BLaER1 (cell line): ENCODE results near the gene SRRM4.
"Not testable (repeated sequence)": the region's sequence is repeated elsewhere in the genome, so short reads cannot be mapped to it uniquely, and the experiment has no call there.

Source experiments
- H3K27ac ChIP-seq: shearing (Covaris generic); formaldehyde crosslinking; 2 replicates; pipeline ENCODE4 v1.8.1; 2022
- H3K27me3 ChIP-seq: shearing (Covaris generic); formaldehyde crosslinking; 2 replicates; pipeline ENCODE4 v1.8.1; 2022
- H3K36me3 ChIP-seq: shearing (Covaris generic); formaldehyde crosslinking; 2 replicates; pipeline ENCODE4 v1.8.1; 2022
- H3K4me1 ChIP-seq: shearing (Covaris generic); formaldehyde crosslinking; 2 replicates; pipeline ENCODE4 v1.8.1; 2022
- H3K4me2 ChIP-seq: shearing (Covaris generic); formaldehyde crosslinking; 2 replicates; pipeline ENCODE4 v1.8.1; 2022
- H3K4me3 ChIP-seq: shearing (Covaris generic); formaldehyde crosslinking; 2 replicates; pipeline ENCODE4 v1.8.1; 2022
- H3K9ac ChIP-seq: shearing (Covaris generic); formaldehyde crosslinking; 2 replicates; pipeline ENCODE4 v1.8.1; 2022
- H3K9me3 ChIP-seq: shearing (Covaris generic); formaldehyde crosslinking; 2 replicates; pipeline ENCODE4 v1.8.1; 2022
- H4K20me1 ChIP-seq: shearing (Covaris generic); formaldehyde crosslinking; 2 replicates; pipeline ENCODE4 v1.8.1; 2022
- Cebpa-rat ChIP-seq: shearing (Covaris generic); IDR thresholded peaks from 2 replicates; pipeline ENCODE4 v1.8.1; 2022

SRRM4 gene

GRCh38 chr12:119024356-119024755 is 43.0 kb downstream of the SRRM4 start:
- Histone ChIP-seq H4K20me1 (no peaks in the 10 kb centered on the region), H3K9ac (no peak overlapping the region), H3K27ac (no peak overlapping the region), H3K36me3 (no peaks in the 10 kb centered on the region), H3K27me3 (no peaks in the 10 kb centered on the region), H3K4me1 (no peaks in the 10 kb centered on the region), H3K4me3 (no peak overlapping the region), H3K4me2 (no peak overlapping the region), H3K9me3 (no peaks in the 10 kb centered on the region)
- TF ChIP-seq Cebpa-rat = no peak

DNA sequence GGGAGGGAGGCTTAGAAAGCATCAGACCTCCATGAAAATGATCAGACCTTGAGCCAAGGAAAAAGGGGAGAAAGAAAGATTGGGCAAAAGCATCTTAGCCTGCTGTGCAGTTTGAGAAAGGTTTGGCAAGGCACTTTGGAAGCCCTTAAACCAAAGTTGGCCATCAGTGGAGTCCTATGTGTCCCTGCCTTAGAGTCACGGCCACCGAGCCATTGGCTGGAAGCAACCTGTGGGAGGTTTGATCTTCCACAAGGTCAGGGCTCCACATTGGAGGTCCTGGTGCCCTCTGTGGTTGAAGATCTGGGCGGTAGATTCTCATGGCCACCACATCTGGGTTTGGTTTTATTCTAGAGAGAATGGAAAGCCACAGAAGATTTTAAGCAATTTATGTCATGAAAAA is 44.4 kb downstream of the SRRM4 start:
- Histone ChIP-seq H3K9me3 (no peaks in the 10 kb centered on the region), H3K27me3 (no peaks in the 10 kb centered on the region), H3K4me1 (no peaks in the 10 kb centered on the region), H3K36me3 (no peaks in the 10 kb centered on the region), H4K20me1 (no peaks in the 10 kb centered on the region), H3K4me3 (no peak overlapping the region), H3K4me2 (no peak overlapping the region), H3K9ac (no peak overlapping the region), H3K27ac (no peak overlapping the region)
- no peak for TF ChIP-seq Cebpa-rat

GRCh38 chr12:119033332-119033731 is 52.0 kb downstream of the SRRM4 start:
- H3K27ac ChIP-seq, H3K27me3 ChIP-seq, H3K4me1 ChIP-seq, H3K9ac ChIP-seq, H3K36me3 ChIP-seq, H4K20me1 ChIP-seq, H3K4me3 ChIP-seq, H3K9me3 ChIP-seq, H3K4me2 ChIP-seq: not testable (repeated sequence)

- Histone ChIP-seq H3K4me3 (no peak overlapping the region), H3K4me1 (no peaks in the 10 kb centered on the region), H3K9ac (no peak overlapping the region), H4K20me1 (no peaks in the 10 kb centered on the region), H3K27me3 (no peaks in the 10 kb centered on the region), H3K36me3 (no peaks in the 10 kb centered on the region), H3K9me3 (no peaks in the 10 kb centered on the region), H3K27ac (no peak overlapping the region), H3K4me2 (no peak overlapping the region)
- TF ChIP-seq Cebpa-rat = no peak
These were observed 55.8 kb downstream of the SRRM4 start for GRCh38 chr12:119036878-119037825.

DNA sequence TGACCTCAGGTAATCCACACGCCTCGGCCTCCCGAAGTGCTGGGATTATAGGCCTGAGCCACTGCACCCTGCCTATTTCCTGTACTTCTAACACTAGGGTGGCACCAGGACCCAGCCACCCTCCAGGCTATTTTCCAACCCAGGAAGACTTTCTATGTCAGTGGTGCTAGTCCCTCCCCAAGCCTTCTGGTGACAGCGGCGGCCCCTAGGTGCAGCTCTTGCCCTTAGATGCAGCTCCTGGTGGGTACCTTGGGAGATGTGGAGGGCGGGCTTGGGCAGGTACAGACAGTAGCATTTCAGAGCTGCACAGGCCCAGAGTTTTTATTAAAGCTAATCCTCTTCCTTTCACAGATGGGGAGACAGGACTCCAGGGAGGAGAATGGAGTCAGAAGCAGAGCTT is 62.8 kb downstream of the SRRM4 start:
- Histone ChIP-seq H3K9ac (no peak overlapping the region), H3K4me2 (no peak overlapping the region), H3K36me3 (no peaks in the 10 kb centered on the region), H3K27ac (no peak overlapping the region), H3K9me3 (no peaks in the 10 kb centered on the region), H3K4me1 (no peaks in the 10 kb centered on the region), H3K4me3 (no peak overlapping the region), H4K20me1 (no peaks in the 10 kb centered on the region), H3K27me3 (no peaks in the 10 kb centered on the region)
- no peak for TF ChIP-seq Cebpa-rat

- Histone ChIP-seq H3K27me3 (no peaks in the 10 kb centered on the region), H3K27ac (no peak overlapping the region)
These were observed 66.3 kb downstream of the SRRM4 start for GRCh38 chr12:119047641-119048040.

DNA sequence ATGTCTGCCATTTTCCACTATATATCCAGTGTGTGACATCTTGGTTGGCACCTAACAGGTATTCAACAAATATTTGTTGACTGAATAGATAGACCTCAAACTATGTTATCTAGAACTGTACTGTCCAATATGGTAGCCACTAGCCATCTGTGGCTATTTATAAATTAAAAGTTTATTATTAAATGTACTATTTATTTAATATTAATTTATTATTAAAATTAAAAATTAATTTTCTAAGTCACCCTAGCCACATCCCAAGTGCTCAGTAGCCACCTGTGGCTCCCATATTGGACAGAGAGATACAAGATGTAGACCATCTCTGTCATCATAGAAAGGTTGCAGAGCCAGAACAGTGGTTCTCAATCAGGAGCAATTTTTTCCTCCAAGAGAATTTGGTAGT is 69.3 kb downstream of the SRRM4 start:
- TF ChIP-seq Cebpa-rat = no peak
- H3K9me3 ChIP-seq = no peaks in the 10 kb centered on the region

More at GRCh38 chr12:119047641-119048040, 66.3 kb downstream of the SRRM4 start:
- Histone ChIP-seq H3K9ac (no peak overlapping the region), H3K4me2 (no peak overlapping the region), H3K4me1 (0 out of 2 replicates have a peak, but pooled peaks cover 4% of the 10 kb centered on the region), H4K20me1 (no peaks in the 10 kb centered on the region), H3K4me3 (no peak overlapping the region), H3K9me3 (no peaks in the 10 kb centered on the region), H3K36me3 (no peaks in the 10 kb centered on the region)
- TF ChIP-seq Cebpa-rat = no peak

DNA sequence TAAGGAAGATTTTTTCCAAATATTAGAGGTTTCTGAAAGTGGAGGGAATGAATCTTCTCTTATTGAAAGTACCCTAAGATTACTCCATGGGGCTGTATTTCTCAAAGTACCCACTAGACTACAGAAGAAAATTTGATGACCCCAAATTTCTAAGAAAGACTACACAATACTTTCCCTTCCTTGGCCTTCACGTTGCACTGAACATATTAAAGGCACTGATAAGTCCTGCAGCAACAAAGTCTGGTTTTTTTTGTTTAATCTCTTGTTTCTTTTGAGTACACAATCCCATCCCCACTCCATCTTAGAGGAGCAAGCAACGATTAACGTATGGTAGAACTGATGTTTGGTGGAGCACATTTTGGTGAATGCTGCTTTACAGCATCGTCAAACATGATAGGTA is 70.1 kb downstream of the SRRM4 start:
- Histone ChIP-seq H3K4me3 (no peak overlapping the region), H3K36me3 (no peaks in the 10 kb centered on the region), H3K27me3 (no peaks in the 10 kb centered on the region), H3K4me2 (no peak overlapping the region), H4K20me1 (no peaks in the 10 kb centered on the region), H3K4me1 (0 out of 2 replicates have a peak, but pooled peaks cover 4% of the 10 kb centered on the region), H3K9ac (no peak overlapping the region), H3K9me3 (no peaks in the 10 kb centered on the region), H3K27ac (no peak overlapping the region)
- TF ChIP-seq Cebpa-rat = no peak

More for the DNA sequence above, 69.3 kb downstream of the SRRM4 start:
- Histone ChIP-seq H3K4me2 (no peak overlapping the region), H3K4me1 (0 out of 2 replicates have a peak, but pooled peaks cover 4% of the 10 kb centered on the region), H3K9ac (no peak overlapping the region), H3K27ac (no peak overlapping the region), H4K20me1 (no peaks in the 10 kb centered on the region), H3K36me3 (no peaks in the 10 kb centered on the region), H3K27me3 (no peaks in the 10 kb centered on the region), H3K4me3 (no peak overlapping the region)

DNA sequence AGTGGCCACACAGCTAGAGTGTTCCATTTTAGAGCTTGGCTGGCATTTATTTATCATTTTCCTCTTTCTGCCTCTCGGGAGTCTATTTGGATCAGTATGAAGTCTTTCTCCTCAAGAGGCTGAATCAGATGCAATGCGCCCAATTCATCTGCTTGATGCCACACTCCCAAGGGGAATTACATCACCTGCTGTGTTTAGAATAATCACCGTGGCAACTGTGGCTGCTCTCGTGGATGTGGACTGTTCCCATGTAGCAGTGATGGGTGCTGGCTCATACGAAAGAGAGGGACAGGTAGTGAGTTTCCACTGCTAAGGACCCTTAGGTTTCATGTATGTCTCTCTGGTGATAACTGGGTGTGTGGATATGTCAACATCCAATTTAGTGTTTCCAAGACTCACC is 70.7 kb downstream of the SRRM4 start:
- 0 out of 2 replicates have a peak, but pooled peaks cover 4% of the 10 kb centered on the region for H3K4me1 ChIP-seq
- no peak overlapping the region for H3K4me3 ChIP-seq

DNA sequence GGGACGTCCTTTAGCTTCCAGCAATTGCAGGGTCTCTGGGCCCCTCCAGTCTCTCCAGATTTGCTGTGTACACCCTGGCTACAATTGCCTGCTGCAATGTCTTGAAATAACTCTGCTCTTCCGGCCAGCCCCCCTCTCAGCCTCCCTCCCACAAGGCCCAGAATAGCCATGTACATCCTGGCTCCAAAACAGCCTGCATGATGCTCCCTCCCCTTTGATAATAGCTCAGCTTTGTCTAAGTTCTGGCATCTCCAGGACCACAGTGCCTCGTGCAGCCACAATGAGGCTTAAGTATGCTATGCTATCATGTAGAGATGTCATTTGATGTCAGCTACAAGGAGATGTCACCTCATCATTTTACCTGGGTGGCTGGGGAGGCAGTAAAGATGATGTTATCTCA is 74.6 kb downstream of the SRRM4 start:
- Histone ChIP-seq H3K4me3 (no peak overlapping the region), H3K9me3 (no peaks in the 10 kb centered on the region), H3K9ac (no peak overlapping the region), H3K4me2 (no peak overlapping the region), H3K36me3 (no peaks in the 10 kb centered on the region), H3K4me1 (0 out of 2 replicates have a peak, but pooled peaks cover 4% of the 10 kb centered on the region), H3K27ac (no peak overlapping the region), H3K27me3 (no peaks in the 10 kb centered on the region), H4K20me1 (no peaks in the 10 kb centered on the region)
- no peak for TF ChIP-seq Cebpa-rat

More for the DNA sequence above, 70.7 kb downstream of the SRRM4 start:
- Histone ChIP-seq H4K20me1 (no peaks in the 10 kb centered on the region), H3K27ac (no peak overlapping the region), H3K4me2 (no peak overlapping the region), H3K9ac (no peak overlapping the region), H3K27me3 (no peaks in the 10 kb centered on the region), H3K36me3 (no peaks in the 10 kb centered on the region), H3K9me3 (no peaks in the 10 kb centered on the region)
- no peak for TF ChIP-seq Cebpa-rat
